Naive B cell (primary cell): Measurements from ENCODE around the gene GNB5. TPM values are rescaled to one million over a fixed set of nuclear protein-coding genes. Genes with fewer than 3 reads are reported as not detected.

Experiments used
- ATAC-seq, 2 donors: fragments of 150-1000 bp; cut with Tn5 transposase; 2 replicates each; pipeline ENCODE4 v1.10.0; 2021; ENCODE audit warnings: low read depth in 2 of 2, mild to moderate bottlenecking in 2 of 2, moderate library complexity in 2 of 2
- DNase-seq: peaks from one replicate; pipeline ENCODE4 v3.0.0; 2022
- H3K27ac Mint-ChIP-seq, 6 donors: one replicate each; pipeline ENCODE4 v1.8.0; 2020 to 2022; ENCODE audit warnings: mild to moderate bottlenecking in 6 of 6, mixed read lengths in 6 of 6, moderate library complexity in 5 of 6, inconsistent platforms in 2 of 6
- H3K27me3 Mint-ChIP-seq, 3 donors: one replicate each; pipeline ENCODE4 v1.8.0; 2021 to 2022; ENCODE audit warnings: mixed read lengths in 3 of 3, mild to moderate bottlenecking in 1 of 3
- H3K36me3 Mint-ChIP-seq, 2 donors: one replicate each; pipeline ENCODE4 v1.8.0; 2020 to 2022; ENCODE audit warnings: mixed read lengths in 2 of 2, inconsistent platforms in 1 of 2, mild to moderate bottlenecking in 1 of 2
- H3K4me1 Mint-ChIP-seq, 3 donors: one replicate each; pipeline ENCODE4 v1.8.0; 2020 to 2022; ENCODE audit warnings: mixed read lengths in 3 of 3, inconsistent platforms in 1 of 3, mild to moderate bottlenecking in 1 of 3, moderate library complexity in 1 of 3
- H3K4me3 Mint-ChIP-seq, 8 donors: one replicate each; pipeline ENCODE4 v1.8.0; 2020 to 2022; ENCODE audit warnings: mild to moderate bottlenecking in 8 of 8, mixed read lengths in 8 of 8, moderate library complexity in 8 of 8, inconsistent platforms in 2 of 8
- H3K9me3 Mint-ChIP-seq, 7 donors: one replicate each; pipeline ENCODE4 v1.8.0; 2020 to 2022; ENCODE audit warnings: mixed read lengths in 7 of 7, mild to moderate bottlenecking in 5 of 7, inconsistent platforms in 2 of 7, moderate library complexity in 1 of 7
- polyA plus RNA-seq, 6 donors: library from polyadenylated mRNA; unstranded; fragments of 300-500 nt; fragmentation: Illumina TruSeq; gene quantifications; one replicate each; pipeline ENCODE4 v1.2.3, GENCODE V29; 2021; ENCODE audit warnings: low read depth in 6 of 6

Gene GNB5
- polyA plus RNA-seq, 6 donors from 2014 or later: 76.9 to 103 (median 88.7) TPM

DNA sequence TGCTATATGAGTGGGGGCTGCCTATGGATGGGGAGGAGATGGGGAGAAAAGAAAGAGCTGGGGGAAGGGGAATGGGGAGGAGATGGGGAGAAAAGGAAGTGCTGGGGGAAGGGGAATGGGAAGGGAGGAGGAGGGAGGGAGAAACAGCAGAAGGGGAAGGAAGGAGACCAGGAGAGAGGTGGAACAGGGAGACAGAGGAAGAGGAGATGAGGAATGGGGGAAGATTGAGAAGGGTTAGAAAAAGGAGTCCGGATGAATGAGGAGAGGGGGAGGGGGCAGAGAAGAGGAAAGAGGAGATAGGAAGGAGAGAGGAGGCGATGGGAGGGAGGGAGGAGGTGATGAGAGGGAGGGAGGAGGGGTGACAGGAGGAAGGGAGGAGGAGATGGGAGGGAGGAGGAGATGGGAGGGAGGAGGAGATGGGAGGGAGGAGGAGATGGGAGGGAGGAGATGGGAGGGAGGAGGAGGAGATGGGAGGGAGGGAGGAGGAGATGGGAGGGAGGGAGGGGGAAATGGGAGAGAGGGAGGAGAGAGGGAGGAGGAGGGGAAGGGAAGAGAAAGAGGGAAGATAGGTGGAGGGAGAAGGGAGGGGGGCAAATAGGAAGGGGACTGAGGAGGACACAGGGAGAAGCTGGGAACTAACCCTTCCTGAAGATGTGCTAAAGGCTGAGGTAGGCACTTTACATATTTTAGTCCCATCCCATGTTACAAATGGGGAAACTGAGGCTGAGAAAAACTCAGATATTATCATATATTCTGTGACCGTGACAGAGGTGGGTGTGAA is 72.0 kb downstream of the GNB5 start:
- Mint-ChIP-seq H3K27ac (peak overlapping the region in 2 of 6 donors; percentile 28 to 64), H3K9me3 (no peaks in the 10 kb centered on the region), H3K4me1 (peaks cover 0 to 6% (median 5%) of the 10 kb centered on the region in 3 donors), H3K27me3 (no peaks in the 10 kb centered on the region), H3K4me3 (no peak overlapping the region), H3K36me3 (peaks cover 1 to 6% of the 10 kb centered on the region in 2 donors)
- no peak for DNase-seq
- ATAC-seq: no peak

DNA sequence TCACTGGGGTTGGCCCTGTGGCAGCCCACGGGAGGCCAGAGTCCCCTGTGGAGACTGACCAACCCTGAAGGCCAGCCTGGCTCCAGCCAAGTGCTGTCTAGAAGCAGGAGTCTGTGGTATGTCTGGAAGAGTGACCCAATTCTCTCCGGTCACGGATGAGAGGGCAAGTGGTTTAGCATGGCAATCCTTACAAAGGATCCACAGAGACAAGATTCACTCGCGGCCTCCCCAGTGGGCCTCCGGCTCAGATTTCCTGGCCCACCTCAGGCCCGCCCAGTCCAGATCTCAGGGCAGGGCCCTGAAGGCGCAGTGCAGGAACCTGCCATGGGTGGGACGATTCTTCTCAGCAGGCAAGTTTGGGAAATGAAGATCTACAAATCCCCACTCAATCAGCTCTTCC is 73.6 kb downstream of the GNB5 start:
- no peak for ATAC-seq
- H3K4me1 Mint-ChIP-seq: peaks cover 0 to 10% (median 5%) of the 10 kb centered on the region in 3 donors
- peak overlapping the region in 1 of 6 donors; percentile 64 for H3K27ac Mint-ChIP-seq

DNA sequence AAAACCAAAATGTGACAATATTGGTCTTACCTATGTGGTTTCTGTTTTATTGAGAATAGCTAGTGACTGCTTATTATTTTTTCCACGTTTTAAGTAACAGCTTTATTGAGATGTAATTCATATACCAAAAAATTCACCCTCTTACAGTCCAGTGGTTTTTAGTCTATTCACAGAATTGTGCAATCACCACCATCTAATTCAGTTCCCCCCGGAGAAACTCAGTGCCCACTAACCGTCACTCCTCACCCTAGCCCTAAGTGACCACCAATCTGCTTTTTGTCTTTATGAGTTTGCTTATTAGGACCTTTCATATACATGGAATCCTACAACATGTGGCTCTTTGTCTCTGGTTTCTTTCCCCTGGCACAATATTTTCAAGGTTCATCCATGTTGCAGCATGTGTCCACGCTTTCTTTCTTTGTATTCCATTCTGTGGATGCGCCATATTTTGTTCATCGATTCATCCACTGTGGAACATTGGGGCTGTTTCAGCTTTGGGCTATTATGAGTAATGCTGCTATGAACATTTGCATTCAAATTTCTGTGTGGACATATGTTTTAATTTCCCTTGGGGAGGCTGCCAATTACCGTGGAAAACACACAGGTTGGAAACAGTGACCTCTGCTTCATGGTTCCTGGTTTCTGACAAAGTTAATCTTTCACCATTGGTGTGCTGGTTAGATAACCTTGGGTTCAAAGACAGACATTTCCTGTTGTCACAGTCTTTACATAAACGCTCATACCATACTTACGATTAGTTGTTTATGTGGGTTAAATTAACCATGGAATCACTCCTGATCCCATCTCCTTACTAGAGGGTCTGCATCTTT is 75.4 kb downstream of the GNB5 start:
- Mint-ChIP-seq H3K9me3 (no peaks in the 10 kb centered on the region), H3K27me3 (peaks cover 4 to 8% (median 6%) of the 10 kb centered on the region in 3 donors), H3K36me3 (no peaks in the 10 kb centered on the region), H3K4me3 (no peak overlapping the region), H3K27ac (no peak overlapping the region), H3K4me1 (peaks cover 3 to 18% (median 5%) of the 10 kb centered on the region in 3 donors)
- no peak for DNase-seq
- no peak for ATAC-seq

More for the DNA sequence above, 73.6 kb downstream of the GNB5 start:
- Mint-ChIP-seq H3K27me3 (no peaks in the 10 kb centered on the region), H3K4me3 (no peak overlapping the region), H3K36me3 (no peaks in the 10 kb centered on the region), H3K9me3 (no peaks in the 10 kb centered on the region)
- DNase-seq: no peak

DNA sequence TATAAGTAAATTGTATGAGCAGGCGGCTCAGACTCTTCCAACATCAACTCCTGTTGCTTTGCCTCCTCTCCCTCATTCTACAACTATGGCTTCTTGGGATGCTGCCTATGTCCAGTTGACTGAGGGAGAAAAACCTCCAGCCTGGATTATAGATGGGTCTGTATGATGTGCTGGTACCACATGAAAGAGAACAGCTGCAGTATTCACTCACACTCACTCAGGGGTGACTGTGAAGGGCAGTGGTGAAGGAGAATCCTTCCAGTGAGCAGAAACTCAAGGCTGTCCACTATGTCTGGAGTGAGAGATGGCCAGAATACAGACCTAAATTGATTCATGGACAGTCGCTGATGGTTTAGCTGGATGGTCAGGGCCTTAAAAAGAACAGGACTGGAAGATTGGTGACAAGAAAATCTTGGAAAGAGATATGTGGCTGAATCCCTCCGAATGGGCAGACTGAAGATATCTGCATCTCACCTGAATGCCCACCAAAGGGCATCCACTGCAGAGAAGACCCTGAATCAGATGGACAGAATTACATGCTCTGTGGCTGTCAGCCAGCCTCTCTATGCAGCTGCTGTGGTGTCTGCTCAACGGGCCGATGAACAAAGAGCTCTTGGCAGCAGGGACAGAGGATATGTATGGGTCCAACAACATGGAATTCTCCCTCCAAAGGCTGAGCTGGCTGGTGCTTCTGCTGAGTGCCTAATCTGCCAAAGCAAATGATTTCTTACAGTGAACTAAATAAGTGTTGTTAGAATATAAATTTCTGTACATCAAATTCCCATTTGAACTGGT is 76.7 kb downstream of the GNB5 start:
- Mint-ChIP-seq H3K9me3 (no peaks in the 10 kb centered on the region), H3K4me1 (peaks cover 9 to 28% (median 12%) of the 10 kb centered on the region in 3 donors), H3K4me3 (no peak overlapping the region), H3K36me3 (no peaks in the 10 kb centered on the region), H3K27ac (no peak overlapping the region), H3K27me3 (peaks cover 12 to 19% (median 15%) of the 10 kb centered on the region in 3 donors)
- DNase-seq (no peak), ATAC-seq (no peak)

DNA sequence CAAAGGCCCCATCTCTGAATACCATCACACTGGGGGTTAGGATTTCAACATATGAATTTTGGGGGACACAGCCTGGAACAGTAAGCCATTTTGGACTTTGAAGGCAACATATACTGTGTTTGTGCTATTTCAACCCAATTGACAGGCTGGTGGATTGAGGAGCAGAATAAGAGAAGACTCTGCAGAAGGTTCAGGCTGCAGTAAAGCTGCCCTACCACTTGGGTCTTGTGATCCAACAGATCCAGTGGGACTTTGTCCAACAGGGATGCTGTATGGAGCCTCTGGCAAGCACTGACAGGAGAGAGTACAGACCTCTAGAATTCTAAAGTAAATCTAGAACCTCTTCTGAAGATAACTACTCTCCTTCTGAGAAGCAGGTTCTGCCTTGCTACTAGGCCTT is 77.5 kb downstream of the GNB5 start:
- peak overlapping the region in 5 of 8 donors; percentile 40 to 87 (median 67) for H3K4me3 Mint-ChIP-seq
- H3K4me1 Mint-ChIP-seq: peaks cover 9 to 32% (median 14%) of the 10 kb centered on the region in 3 donors
- no peak for DNase-seq
- ATAC-seq: no peak
- H3K27ac Mint-ChIP-seq: peak overlapping the region in 1 of 6 donors; percentile 74
- H3K27me3 Mint-ChIP-seq: peaks cover 15 to 19% (median 16%) of the 10 kb centered on the region in 3 donors
- H3K9me3 Mint-ChIP-seq: no peaks in the 10 kb centered on the region
- H3K36me3 Mint-ChIP-seq: no peaks in the 10 kb centered on the region

DNA sequence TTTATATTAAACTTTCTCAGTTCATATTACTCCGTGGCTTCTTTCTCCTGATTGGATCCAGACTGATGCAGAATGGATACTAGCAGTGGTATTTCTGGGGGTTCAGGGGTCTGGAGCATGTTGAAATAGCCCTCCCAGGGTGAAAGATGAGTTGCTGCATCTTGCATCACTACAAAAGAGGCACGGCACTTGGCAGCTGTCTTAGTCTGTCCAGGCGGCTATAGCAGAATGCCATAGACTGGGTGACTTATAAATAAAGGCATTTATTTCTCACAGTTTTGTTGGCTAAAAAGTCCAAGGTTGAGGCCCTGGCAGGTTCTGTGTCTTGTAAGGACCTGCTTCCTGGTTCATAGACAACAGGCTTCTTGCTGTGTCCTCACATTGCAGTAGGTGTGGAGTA is 78.0 kb downstream of the GNB5 start:
- Mint-ChIP-seq H3K27me3 (peaks cover 15 to 19% (median 18%) of the 10 kb centered on the region in 3 donors), H3K9me3 (no peaks in the 10 kb centered on the region), H3K27ac (peak overlapping the region in 2 of 6 donors; percentile 58 to 74)

DNA sequence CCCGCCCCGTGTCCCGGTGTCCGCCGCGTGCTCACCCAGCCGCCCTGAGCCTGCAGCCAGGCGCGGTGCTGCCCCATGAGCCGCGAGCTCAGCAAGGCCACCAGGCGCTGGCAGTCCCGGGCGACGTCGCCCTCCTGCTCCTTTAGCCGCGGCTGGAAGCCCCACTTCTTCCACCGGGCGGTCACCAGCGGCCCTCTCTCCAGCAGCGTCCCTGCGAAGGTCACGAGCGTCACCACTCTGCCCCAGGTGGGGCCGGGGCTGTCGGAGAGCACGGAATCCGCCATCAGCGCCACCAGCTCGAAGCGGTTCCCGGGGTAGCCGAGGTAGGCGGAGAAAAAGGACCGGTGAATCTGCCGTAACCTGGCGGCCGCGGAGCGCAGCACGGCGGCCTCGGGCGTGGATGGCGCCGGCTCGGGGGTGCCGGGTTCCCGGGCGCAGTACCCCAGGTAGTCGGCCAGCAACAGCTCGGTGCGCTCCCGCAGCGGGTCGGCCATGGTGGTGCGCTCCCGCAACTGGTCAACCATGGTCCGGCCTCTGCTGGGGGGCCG is 78.9 kb downstream of the GNB5 start:
- peak overlapping the region in 7 of 8 donors; percentile 64 to 85 (median 75) for H3K4me3 Mint-ChIP-seq

More for the DNA sequence above, 78.0 kb downstream of the GNB5 start:
- Mint-ChIP-seq H3K4me3 (peak overlapping the region; percentile 15 to 87 (median 62)), H3K4me1 (peaks cover 9 to 32% (median 14%) of the 10 kb centered on the region in 3 donors), H3K36me3 (no peaks in the 10 kb centered on the region)
- ATAC-seq (no peak), DNase-seq (no peak)

DNA sequence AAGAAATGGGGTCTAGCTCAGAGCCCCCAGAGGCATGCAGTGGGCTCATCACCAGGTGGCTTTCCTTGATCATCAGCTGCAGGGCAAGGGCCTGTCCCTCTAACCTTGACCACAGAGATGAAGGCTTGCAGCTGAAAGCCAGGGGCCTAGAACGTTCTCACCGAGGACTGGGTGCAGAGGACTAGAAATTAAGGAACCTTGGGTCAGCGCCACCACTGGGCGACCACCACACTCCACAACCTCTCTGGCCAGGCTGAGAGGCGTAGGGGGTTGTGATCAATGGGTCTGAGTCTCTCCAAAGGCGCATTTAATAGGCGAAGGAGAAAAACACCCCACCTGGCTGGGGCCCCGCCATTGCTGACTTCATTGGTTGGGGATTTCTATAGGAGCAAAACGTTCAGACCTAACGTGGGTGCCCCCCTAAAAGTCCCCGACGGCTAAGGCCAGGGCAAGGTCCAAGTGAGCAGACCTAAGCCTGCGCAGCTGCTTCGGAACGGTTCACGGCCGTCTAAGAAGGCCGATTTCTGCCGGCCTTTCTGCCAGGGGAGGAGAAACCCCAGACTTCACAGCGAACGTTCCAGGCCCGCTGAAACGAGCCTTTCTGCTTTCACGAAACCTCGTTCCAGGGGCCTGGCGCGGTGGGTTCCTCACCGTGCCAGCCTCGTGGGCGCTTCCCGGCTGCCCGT is 79.5 kb downstream of the GNB5 start:
- ATAC-seq (no peak), DNase-seq (no peak)
- Mint-ChIP-seq H3K9me3 (no peaks in the 10 kb centered on the region), H3K4me1 (peaks cover 15 to 36% (median 17%) of the 10 kb centered on the region in 3 donors), H3K36me3 (no peaks in the 10 kb centered on the region), H3K27me3 (peaks cover 18 to 24% (median 21%) of the 10 kb centered on the region in 3 donors), H3K4me3 (peak overlapping the region in 7 of 8 donors; percentile 47 to 85 (median 75)), H3K27ac (peak overlapping the region in 3 of 6 donors; percentile 7 to 74 (median 60))

More for the DNA sequence above, 78.9 kb downstream of the GNB5 start:
- Mint-ChIP-seq H3K27me3 (peaks cover 15 to 19% (median 18%) of the 10 kb centered on the region in 3 donors), H3K27ac (peak overlapping the region in 1 of 6 donors; percentile 14), H3K4me1 (peaks cover 9 to 33% (median 13%) of the 10 kb centered on the region in 3 donors), H3K9me3 (no peaks in the 10 kb centered on the region), H3K36me3 (no peaks in the 10 kb centered on the region)
- ATAC-seq (peak; percentile 72 to 78), DNase-seq (peak; percentile 29)

DNA sequence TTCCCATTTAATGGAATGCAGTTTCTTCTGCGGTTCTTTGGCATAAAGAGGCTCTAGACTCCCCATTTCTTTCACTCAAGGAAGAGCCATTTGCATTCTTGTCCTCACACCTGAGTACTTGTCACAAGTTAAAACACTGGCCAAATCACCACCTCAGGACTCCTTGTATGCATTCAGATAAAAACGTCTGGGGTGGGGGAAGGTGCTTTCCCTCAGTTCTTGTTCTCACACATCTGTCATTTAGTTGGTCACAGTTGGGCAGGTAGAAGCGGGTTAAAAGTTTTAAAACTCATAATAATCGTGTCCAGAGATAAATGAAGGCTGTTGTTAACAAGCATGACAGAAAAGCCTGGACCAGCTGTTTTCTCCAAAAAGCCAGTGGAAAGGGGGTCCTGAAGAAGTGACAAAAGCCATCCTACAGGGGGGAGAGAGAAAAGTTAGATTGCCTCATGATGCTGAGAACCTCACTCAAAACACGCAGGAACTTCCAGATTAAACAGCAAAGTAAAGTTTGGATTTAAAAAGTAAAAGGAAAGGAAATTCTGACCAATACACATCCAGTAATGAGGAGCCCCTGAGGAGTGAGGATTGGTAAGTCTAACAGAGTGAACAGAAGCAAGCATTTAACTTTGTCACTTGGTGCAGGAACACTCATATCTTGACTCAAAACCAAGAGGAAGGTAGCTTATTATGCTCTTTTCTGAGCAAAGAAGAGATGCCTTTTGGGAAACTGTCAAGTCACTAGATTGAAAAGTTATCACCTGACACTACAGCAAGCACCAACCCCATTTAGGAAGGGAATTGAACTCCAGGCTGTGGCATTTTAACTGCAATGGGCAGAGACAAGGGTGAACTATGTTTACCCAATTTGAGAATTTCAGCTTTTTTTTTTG is 81.4 kb downstream of the GNB5 start:
- Mint-ChIP-seq H3K4me3 (peak overlapping the region in 6 of 8 donors; percentile 0 to 56 (median 10)), H3K9me3 (no peaks in the 10 kb centered on the region), H3K27me3 (peaks cover 20 to 30% (median 26%) of the 10 kb centered on the region in 3 donors), H3K4me1 (peaks cover 16 to 38% (median 17%) of the 10 kb centered on the region in 3 donors), H3K36me3 (no peaks in the 10 kb centered on the region), H3K27ac (peak overlapping the region in 4 of 6 donors; percentile 21 to 47 (median 33))
- DNase-seq (peak; percentile 18), ATAC-seq (peak; percentile 50 to 60)

DNA sequence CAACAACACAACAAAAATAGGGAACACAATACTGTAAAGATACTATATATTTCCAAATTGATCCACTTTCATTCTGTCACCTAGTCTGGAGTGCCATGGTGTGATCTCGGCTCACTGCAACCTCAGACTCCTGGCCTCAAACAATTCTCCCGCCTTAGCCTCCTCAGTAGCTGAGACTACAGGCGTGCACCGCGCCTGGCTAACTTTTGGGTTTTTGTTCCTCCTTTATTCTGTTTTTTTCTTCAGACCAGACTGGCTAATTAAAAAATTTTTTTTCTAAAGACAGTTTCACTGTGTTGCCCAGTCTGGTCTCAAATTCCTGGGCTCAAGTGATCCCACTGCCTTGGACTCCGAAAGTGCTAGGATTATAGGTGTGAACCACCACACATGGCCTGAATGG is 84.0 kb downstream of the GNB5 start:
- no peaks in the 10 kb centered on the region for H3K36me3 Mint-ChIP-seq
- H3K9me3 Mint-ChIP-seq: no peaks in the 10 kb centered on the region
- ATAC-seq (peak; percentile 43 to 45), DNase-seq (peak; percentile 29)
- peaks cover 20 to 30% (median 26%) of the 10 kb centered on the region in 3 donors for H3K27me3 Mint-ChIP-seq
- peaks cover 30 to 55% (median 37%) of the 10 kb centered on the region in 3 donors for H3K4me1 Mint-ChIP-seq
- peak overlapping the region in 1 of 8 donors; percentile 29 for H3K4me3 Mint-ChIP-seq
- no peak overlapping the region for H3K27ac Mint-ChIP-seq

DNA sequence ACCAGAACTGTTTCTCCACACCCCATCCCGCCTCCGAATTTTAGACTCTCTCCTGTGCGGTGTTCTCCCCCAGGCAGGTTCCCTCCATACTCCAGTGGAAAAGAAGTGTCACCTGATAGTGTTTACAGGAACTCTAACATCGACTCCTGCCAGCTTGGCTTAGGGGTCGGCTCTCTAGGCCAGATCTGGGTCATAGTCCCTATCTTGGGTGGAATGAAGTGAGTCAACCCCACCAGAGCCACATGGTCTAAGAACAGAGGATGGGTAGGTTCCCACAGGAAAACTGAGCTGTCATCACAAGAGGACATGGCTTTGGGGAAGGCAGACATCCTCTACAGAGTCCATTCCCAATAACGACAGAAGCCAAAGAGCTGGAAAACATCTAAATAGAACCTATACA is 84.6 kb downstream of the GNB5 start:
- DNase-seq: no peak
- no peak overlapping the region for H3K4me3 Mint-ChIP-seq
- H3K36me3 Mint-ChIP-seq: no peaks in the 10 kb centered on the region

More for the DNA sequence above, 84.6 kb downstream of the GNB5 start:
- peaks cover 20 to 30% (median 26%) of the 10 kb centered on the region in 3 donors for H3K27me3 Mint-ChIP-seq
- ATAC-seq: no peak
- H3K27ac Mint-ChIP-seq: peak overlapping the region in 1 of 6 donors; percentile 88
- peaks cover 33 to 61% (median 43%) of the 10 kb centered on the region in 3 donors for H3K4me1 Mint-ChIP-seq
- H3K9me3 Mint-ChIP-seq: peaks cover 0 to 4% (median 0%) of the 10 kb centered on the region in 7 donors
